ENCODE results near the gene COL21A1.

The COL21A1 gene

DNA sequence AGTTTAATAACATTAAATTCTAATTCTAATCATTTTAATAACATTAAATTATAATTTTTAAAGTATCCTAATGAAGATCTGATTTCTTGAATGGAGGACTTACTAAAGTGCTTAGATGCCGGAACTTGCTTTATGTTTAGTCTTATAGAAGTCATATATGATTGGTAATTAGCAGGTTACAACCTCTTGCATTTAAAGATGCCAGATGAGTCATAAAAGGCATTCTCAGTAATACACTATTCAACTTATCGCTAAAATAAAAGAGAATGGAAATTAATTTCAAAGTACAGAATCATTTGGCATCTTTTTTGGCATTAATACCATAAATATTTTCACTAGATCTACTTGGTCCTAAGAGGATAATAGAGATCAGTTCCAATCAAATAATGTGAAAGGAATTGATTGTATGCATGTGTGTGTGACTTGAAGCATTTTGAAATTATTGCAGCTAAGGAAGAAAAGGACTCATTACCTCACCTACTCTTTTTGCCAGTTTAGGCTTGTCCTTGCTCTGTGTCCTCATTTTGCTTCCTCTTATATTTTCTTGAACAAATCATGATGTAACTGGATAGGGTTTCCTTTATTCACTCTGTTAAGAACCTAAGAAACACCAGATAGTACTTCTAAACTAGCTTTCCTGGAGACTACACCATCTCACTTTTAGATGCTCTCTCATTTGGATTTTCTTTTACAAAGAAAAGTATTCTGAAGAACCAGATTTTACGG, 2.7 kb downstream of the COL21A1 start:
- DNase-seq, result no peak

DNA sequence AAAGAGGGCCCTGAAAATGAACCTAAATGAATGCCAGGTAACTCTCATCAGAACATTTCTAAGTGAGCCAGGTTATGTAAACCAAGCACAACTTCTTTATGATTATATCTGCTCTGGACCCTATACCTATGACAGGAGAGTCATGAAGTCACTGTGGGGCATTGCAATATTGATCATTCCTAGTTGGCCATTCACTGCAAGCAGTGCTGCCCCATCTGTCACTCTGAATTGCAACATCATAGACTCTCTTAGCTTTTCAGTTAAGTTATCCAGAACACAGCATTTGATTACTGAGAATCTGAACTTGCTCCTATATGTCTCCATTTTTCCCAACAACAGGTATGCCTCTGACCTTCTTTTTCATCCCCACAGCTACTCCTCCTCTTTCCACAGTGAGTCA, 3.3 kb downstream of the COL21A1 start:
- no peak for DNase-seq

- DNase-seq, result no peak
Observed at GRCh38 chr6:56243518-56244070, 3.8 kb downstream of the COL21A1 start.

GRCh38 chr6:56242346-56242745, 5.0 kb downstream of the COL21A1 start:
- DNase-seq, result no peak

DNA sequence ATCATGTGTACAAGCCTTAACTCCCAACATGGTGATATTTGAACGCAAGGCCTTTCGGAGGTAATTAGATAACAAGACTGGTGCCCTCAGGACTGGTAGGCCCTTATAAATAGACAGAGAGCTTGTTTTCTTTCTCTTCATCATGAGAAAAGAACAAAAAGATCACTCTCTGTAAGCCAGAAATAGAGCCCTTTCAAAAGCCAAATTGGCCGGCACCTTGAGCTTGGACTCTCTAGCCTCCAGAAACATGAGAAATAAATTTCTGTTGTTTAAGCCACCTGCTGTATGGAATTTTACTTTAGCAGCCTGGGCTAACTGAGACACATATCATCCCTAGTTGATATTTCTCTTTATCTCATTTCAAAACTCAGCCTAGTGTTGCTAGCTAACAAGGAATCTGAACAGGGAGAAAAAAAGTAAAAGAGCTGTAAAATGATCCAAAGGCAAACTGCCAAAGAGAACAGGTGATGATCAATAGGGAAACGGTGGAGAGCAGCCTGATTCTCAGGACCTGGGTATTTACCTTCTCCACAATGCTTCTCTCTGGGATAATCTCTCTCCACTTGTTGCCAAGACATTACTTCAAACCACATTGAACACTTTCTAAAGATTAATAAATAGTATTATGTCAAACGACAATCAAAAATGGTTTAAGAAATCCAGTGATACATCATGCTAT, 6.1 kb downstream of the COL21A1 start:
- DNase-seq, result no peak

DNA sequence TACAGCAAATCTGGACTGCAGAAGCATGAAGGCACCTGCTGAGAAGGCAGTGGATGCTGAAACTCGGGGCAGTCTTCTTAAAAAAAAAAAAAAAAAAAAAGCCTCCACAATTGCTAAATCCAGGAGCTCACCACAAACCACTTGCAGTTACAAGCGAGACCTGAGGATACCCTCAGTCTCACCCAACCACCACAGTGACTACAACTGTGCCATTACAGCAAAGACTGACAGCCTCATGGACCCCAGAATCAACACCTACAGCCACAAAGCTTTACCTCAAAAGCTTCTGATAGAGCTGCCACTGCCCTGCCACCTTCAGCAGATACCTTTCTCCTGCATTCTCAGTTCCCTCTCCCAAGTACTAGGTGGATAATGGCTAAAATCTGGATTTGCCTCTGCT, 9.0 kb downstream of the COL21A1 start:
- DNase-seq, result no peak

DNA sequence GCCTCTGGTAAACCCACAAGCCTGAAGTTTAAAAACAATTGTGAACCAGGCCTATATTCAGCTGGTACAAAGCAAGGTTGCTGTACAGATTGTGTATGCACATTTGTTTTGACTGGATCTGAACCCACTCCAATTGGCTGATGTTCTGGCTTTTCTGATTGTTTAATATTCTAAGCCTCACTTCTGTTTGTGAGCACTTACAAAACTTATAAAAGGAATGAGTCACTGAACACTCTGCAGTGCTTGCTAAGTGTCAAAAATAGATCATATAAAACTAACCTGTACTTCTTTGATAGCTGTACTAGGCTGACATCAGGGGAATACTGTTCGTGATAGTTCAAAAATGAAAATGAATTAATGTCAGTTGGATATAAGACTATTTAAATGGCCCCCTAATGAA, 12.1 kb downstream of the COL21A1 start:
- DNase-seq, result no peak

DNA sequence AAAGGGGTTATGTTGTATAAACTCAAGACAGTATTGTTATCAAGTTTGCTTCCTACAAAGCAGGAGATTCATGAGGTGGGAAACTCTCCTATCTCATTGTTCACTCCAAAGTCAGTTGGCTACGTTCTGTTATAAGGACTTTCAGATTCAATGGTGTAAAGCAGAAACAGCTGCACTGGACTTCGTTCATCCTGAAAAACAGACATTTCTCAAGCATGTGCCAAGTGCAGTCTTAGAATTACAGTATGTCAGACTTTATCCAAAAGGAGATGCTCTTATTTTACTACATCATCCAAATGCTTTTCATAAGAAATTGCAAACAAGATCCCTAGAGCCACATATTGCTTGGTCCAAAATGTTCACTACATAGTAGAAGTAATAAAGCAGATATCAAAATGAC, 14.9 kb downstream of the COL21A1 start:
- DNase-seq, result no peak

- DNase-seq, result no peak
Observed at GRCh38 chr6:56231827-56232226, 15.6 kb downstream of the COL21A1 start.

GRCh38 chr6:56230976-56231566, 16.3 kb downstream of the COL21A1 start:
- DNase-seq, result no peak

DNA sequence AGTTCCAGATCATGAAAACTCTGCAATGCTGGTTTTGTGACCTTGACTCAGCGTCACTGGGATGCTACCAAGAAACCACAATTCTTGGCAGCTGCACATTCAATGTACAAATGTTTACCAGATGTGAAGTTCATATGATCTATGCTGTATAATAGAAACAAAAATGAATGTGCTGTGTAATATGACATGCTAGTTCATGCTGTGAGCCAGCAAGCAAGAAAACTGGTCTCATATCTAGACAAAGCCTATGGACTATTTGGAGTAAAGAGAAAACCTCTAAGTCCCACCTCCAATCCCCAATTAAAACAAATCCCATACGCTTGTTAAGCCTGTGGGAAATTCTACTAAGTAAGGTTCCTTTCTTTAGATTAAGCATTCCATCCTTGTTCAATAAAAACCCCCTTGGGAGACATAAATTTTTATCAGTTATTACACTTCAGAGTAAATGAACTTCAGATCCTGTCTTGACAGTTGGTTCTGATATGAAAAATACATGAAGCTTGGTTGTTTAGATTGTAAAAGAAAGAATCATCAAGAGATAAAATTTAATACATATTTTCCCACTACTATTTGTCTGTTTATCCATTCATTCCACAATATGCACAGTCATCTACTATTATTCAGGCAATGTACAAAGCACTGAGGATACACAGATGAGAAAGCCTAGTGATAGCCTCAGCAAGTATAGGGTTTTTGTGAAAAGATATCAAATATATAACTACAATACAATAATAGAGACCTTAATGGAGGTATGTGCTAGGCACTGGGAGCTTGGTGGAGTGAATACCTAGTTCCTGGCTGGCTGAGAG, 20.1 kb downstream of the COL21A1 start:
- DNase-seq, result no peak

GRCh38 chr6:56223995-56224394, 23.4 kb downstream of the COL21A1 start:
- no peak for DNase-seq

DNA sequence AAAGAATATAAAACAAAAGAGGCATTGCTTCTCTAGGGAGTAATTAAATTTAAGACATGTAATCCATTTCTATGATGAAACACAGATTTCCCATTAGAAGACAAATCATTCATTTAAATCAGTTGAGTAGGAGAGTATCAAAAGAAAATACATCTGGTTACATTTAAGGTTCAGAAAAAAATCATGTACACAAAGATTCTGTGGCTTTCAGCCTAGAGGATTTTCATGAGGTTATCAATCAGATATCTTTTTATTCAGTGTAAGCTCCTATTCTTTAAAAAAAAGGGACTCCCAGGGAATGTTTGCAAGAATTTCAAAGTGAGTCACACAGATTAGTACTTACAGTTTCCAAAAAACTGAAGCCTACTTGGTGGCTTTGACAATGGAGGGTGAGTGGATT, 24.9 kb downstream of the COL21A1 start:
- no peak for DNase-seq

DNA sequence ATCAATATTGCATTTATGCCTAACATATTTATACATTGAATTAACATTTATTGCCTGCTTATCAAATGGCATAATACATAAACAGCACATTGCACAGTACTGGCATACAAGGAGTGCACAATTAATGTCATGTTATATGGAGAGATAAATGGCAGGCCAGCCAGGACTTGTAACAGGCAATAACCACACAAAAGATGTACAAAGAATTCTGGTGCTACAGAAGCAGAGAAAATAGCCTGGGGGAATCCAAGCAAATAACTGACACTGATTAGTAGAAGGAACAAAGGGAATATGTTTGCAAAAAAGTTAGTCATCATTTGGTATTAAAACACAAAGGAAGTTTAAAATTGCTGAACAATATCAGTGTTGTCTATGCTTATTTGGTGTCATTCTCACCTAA, 27.3 kb downstream of the COL21A1 start:
- no peak for DNase-seq

DNA sequence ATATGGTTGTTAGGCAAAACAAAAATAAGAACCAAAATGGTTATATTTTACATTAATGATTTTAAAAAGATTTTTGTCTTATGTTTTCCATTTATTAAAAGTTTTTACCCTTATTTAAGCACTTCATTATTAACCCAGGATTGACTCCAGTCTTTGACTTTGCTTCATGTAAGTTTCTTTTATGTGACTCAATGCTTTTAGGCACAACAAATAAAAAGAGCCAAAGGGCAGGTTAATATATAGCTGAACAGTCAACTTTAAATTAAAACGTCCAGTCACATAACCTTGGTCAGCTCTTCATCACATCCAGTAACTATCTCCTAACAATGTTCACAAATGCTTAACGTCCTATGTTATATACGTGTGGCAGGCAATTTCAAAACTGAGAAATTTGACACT, 32.7 kb downstream of the COL21A1 start:
- no peak for DNase-seq

- DNase-seq, result no peak
Observed at GRCh38 chr6:56214041-56214702, 33.2 kb downstream of the COL21A1 start.

- no peak for DNase-seq
Observed at GRCh38 chr6:56211724-56212123, 35.7 kb downstream of the COL21A1 start.

DNA sequence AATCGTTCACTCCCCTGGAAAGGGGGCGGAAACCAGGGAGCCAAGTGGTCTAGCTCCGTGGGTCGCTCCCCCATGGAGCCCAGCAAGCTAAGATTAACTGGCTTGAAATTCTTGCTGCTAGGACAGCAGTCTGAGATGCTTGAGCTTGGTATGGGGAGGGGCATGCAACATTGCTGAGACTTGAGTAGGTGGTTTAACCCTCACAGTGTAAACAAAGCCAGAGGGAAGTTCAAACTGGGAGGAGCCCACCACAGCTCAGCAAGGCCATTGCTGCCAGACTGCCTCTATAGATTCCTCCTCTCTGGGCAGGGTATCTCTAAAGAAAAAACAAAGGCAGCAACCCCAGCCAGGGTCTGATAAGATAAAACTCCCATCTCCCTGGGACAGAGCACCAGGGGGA, 43.2 kb downstream of the COL21A1 start:
- no peak for DNase-seq

DNA sequence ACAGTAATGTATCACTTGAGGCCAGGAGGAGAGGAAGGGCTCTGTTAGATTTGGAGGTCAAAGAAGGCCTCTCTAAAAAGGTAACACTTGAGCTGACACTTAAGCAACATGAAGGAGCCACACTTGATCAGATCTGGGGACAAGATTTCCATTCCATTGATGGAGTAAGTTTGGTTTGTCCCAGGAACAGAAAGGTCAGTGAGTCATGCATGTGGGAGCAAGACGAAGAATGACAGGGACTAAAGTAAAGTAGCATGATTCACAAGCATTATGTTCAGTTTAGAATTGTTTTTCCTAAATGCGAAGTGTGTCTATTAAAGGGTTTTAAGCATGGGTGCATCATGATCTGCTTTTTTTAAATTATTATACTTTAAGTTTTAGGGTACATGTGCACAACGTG, 47.4 kb downstream of the COL21A1 start:
- no peak for DNase-seq

GRCh38 chr6:56193846-56194245, 53.5 kb downstream of the COL21A1 start:
- no peak for DNase-seq

GRCh38 chr6:56188429-56188828, 59.0 kb downstream of the COL21A1 start:
- DNase-seq, result no peak

- DNase-seq, result no peak
Observed at GRCh38 chr6:56187686-56188085, 59.7 kb downstream of the COL21A1 start.

DNA sequence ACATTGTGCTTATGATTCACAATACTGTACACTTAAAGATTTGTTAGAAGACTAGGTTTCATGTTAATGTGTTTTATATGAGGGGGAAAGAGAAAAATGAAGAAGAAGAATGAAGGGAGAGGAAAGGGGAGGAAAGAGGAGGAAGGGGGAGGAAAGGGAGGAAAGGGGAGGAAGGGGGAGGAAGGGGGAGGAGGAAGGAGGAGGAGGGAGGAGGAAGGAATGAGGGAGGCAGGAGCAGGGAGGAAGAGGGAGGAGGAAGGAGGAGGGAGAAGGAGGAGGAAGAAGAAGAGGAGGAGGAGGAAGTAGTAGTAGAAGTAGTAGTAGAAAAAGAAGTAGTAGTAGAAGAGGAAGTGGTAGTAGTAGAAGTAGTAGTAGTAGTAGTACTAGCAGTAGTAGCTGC, 70.6 kb downstream of the COL21A1 start:
- DNase-seq, result no peak
